Measurements from ENCODE around the gene UTP3. TPM values are rescaled to one million over a fixed set of nuclear protein-coding genes. Genes with fewer than 3 reads are reported as not detected.
"Not testable (repeated sequence)": the region's sequence is repeated elsewhere in the genome, so short reads cannot be mapped to it uniquely, and the experiment has no call there.

The UTP3 gene
- total and polyA plus RNA-seq, 11 donors: 7.3 to 28.9 (median 17.4) TPM

DNA sequence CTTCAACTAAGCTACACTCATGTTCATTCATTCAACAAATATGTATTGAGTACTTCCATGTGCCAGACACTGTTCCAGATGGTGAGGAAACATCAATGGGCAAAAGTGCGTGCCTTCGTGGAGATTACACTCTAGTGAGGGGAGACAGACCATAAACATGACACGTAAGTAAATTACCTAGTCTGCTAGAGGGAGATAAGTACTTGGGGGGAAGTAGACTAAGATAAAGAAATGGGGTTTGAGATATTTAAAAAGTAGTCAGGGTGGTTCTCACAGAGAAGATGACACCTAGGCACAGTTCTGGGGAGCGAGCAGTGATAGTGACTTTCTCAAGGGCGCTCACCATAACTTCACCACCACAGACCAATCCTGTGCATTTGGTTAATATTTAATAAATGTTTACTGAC lies 33.7 kb upstream of the UTP3 start:
- Histone ChIP-seq H3K4me1 (peaks cover 0 to 6% (median 0%) of the 10 kb centered on the region in 12 donors), H3K36me3 (no peaks in the 10 kb centered on the region), H3K27me3 (peaks cover 0 to 4% (median 0%) of the 10 kb centered on the region in 9 donors), H3K9me3 (no peaks in the 10 kb centered on the region), H3K4me3 (no peak overlapping the region), H3K27ac (no peak overlapping the region)
- ATAC-seq: no peak
- TF ChIP-seq, protein P1, sequence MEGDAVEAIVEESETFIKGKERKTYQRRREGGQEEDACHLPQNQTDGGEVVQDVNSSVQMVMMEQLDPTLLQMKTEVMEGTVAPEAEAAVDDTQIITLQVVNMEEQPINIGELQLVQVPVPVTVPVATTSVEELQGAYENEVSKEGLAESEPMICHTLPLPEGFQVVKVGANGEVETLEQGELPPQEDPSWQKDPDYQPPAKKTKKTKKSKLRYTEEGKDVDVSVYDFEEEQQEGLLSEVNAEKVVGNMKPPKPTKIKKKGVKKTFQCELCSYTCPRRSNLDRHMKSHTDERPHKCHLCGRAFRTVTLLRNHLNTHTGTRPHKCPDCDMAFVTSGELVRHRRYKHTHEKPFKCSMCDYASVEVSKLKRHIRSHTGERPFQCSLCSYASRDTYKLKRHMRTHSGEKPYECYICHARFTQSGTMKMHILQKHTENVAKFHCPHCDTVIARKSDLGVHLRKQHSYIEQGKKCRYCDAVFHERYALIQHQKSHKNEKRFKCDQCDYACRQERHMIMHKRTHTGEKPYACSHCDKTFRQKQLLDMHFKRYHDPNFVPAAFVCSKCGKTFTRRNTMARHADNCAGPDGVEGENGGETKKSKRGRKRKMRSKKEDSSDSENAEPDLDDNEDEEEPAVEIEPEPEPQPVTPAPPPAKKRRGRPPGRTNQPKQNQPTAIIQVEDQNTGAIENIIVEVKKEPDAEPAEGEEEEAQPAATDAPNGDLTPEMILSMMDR (IDR thresholded peaks at IDR 0.05): no peak
- TF ChIP-seq POLR2A (IDR thresholded peaks at IDR 0.05): no peak
- DNase-seq: no peak
- 48 to 73% (median 58%) methylated on average over 5 of the region's 5 CpGs for WGBS, 4 donors
- intact Hi-C loops (cut with DNase I): loop anchor here in 8 of 10 donors (5.0 to 10.0 kb wide), 6 partner anchors 350 to 1060 kb away; no protein-coding TSS in a partner anchor

DNA sequence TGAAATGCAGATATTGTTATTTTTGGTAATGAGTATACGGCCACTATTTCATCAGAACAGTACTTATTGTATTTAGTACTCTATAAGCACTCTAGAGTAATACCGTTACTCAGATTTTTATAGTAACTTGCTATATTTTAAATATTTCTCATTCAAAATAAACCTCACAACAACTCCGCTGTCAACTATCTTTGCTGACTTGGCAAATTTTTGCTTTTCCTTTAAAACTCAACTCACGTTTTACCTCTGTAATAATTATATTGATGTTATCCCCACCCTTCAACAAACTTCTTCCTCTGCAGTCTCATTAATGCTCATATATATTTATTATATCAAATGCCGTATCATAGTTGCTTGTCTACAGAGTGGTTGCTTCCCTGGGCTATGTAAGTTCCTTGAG lies 31.0 kb upstream of the UTP3 start:
- no peak overlapping the region for H3K4me3 ChIP-seq
- no peaks in the 10 kb centered on the region for H3K4me1 ChIP-seq
- H3K27ac ChIP-seq: no peak overlapping the region
- TF ChIP-seq, protein P1 (IDR thresholded peaks at IDR 0.05): no peak
- no peak for TF ChIP-seq POLR2A (IDR thresholded peaks at IDR 0.05)
- DNase-seq (no peak), ATAC-seq (no peak)
- H3K36me3 ChIP-seq: no peaks in the 10 kb centered on the region
- H3K27me3 ChIP-seq: peaks cover 0 to 4% (median 0%) of the 10 kb centered on the region in 9 donors
- H3K9me3 ChIP-seq: no peaks in the 10 kb centered on the region
- 80 to 85% (median 83%) methylated on average over 5 of the region's 5 CpGs for WGBS, 4 donors
- intact Hi-C loops (cut with DNase I): loop anchor here in 6 of 10 donors (10.0 kb wide), 4 partner anchors 347 to 1057 kb away; no protein-coding TSS in a partner anchor

DNA sequence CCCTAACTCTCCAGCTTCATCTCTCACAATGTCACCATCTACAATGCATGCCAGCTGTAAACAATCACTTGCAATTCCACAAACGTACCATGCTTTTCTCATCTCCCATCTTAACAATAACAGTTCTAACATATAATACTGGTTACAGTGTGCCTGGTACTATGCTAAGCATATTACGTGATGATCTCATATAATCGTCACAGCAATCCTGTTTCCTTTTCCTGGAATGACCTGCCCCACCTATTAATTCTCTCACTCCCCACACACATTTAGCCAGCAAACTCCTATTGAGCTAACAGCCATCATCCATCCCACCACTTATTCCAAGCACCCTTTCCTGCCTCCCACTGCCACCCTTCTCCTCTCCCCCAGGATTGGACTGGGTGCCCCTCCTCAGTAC lies 29.9 kb upstream of the UTP3 start:
- DNase-seq (no peak), ATAC-seq (no peak)
- no peaks in the 10 kb centered on the region for H3K9me3 ChIP-seq
- TF ChIP-seq, protein P1 (IDR thresholded peaks at IDR 0.05): no peak
- no peak for TF ChIP-seq POLR2A (IDR thresholded peaks at IDR 0.05)
- intact Hi-C loops (cut with DNase I): loop anchor here in 6 of 10 donors (10.0 kb wide), 4 partner anchors 346 to 1056 kb away; no protein-coding TSS in a partner anchor
- H3K36me3 ChIP-seq: no peaks in the 10 kb centered on the region
- no peak overlapping the region for H3K27ac ChIP-seq
- no peaks in the 10 kb centered on the region for H3K4me1 ChIP-seq
- H3K27me3 ChIP-seq: peaks cover 0 to 4% (median 0%) of the 10 kb centered on the region in 9 donors
- 37 to 55% (median 43%) methylated on average over 3 of the region's 3 CpGs for WGBS, 4 donors
- no peak overlapping the region for H3K4me3 ChIP-seq

DNA sequence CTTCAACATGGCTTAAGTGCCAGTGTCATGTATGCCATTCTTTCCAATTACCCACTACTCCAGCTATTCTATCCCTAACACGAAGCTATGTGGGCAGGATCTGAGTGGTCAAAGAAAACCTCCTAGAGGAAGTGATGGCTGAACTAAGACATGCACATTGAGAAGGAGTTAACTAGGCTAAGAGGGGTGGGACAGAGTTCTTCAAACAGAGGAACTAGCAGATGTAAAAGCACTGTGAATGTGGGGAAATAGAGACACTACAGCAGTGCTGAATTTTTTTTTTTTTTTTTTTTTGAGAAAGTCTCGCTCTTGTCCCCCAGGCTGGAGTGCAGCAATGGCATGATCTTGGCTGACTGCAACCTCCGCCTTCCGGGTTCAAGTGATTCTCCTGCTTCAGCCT lies 28.2 kb upstream of the UTP3 start:
- Histone ChIP-seq H3K27me3 (peaks cover 0 to 4% (median 0%) of the 10 kb centered on the region in 9 donors), H3K9me3 (no peaks in the 10 kb centered on the region), H3K4me1 (no peaks in the 10 kb centered on the region), H3K36me3 (no peaks in the 10 kb centered on the region), H3K4me3 (no peak overlapping the region), H3K27ac (no peak overlapping the region)
- intact Hi-C loops (cut with DNase I): no loop called here
- DNase-seq (no peak), ATAC-seq (no peak)
- TF ChIP-seq, protein P1 (IDR thresholded peaks at IDR 0.05): no peak
- TF ChIP-seq POLR2A (IDR thresholded peaks at IDR 0.05): no peak
- 80 to 84% (median 83%) methylated on average over 4 of the region's 4 CpGs for WGBS, 4 donors

DNA sequence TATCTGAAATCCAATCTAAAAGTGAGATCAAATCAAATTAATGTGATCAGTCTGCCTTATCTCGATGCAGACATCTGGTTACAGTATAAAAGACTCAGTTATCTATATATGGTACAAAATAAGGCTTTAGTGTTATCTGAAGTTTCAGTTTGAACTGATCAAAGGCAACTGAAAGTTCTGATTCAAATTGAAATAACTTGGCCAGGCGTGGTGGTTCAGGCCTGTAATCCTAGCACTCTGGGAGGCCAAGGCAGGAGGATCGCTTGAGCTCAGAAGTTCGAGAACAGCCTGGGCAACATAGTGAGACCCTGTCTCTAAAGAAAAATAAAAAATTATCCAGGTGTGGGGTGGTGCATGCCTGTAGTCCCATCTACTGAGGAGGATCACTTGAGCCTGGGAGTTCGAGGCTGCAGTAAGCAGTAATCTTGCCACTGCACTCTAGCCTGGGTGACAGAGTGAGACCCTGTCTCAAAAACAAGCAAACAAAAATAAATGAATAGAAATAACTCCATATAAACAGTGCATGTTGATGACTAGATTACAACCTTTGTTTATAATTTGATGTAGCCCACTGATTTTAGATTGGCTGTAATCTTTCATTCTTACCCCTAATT lies 26.9 kb upstream of the UTP3 start:
- H3K4me1 ChIP-seq; H3K36me3 ChIP-seq; H3K27ac ChIP-seq; H3K27me3 ChIP-seq; H3K4me3 ChIP-seq; ATAC-seq; H3K9me3 ChIP-seq; DNase-seq; intact Hi-C loops (cut with DNase I): not testable (repeated sequence)
- 88 to 95% (median 90%) methylated on average over 5 of the region's 5 CpGs for WGBS, 4 donors

Data from heart left ventricle (tissue), 16 donors.